Heart left ventricle (tissue), 16 donors: Measurements from ENCODE around the gene ZNF350. TPM values are rescaled to one million over a fixed set of nuclear protein-coding genes. Genes with fewer than 3 reads are reported as not detected.
"Not testable (repeated sequence)": the region's sequence is repeated elsewhere in the genome, so short reads cannot be mapped to it uniquely, and the experiment has no call there.

Source experiments
- ATAC-seq, 4 donors: fragments of 200-7000 bp; cut with Tn5 transposase; one replicate each; pipeline ENCODE4 v1.9.1; 2020 to 2022; ENCODE audit warnings: moderate library complexity in 4 of 4, mild to moderate bottlenecking in 3 of 4, moderate number of reproducible peaks in 1 of 4
- DNase-seq, 5 donors: peaks; one replicate each; pipeline ENCODE4 v3.0.0-alpha.2; 2020
- H3K27ac ChIP-seq, 12 donors: fragments of 200-600 bp; sonication (generic) in 4 of 12; one replicate each; pipeline versions ENCODE4 v1.5.0 to v1.8.0; 2016 to 2022; ENCODE audit warnings: mild to moderate bottlenecking in 2 of 12
- H3K27me3 ChIP-seq, 9 donors: fragments of 200-600 bp; sonication (generic) in 2 of 9; one replicate each; pipeline versions ENCODE4 v1.5.1 to v1.8.0; 2016 to 2022; ENCODE audit warnings: mild to moderate bottlenecking in 3 of 9
- H3K36me3 ChIP-seq, 9 donors: fragments of 200-600 bp; sonication (generic) in 2 of 9; one replicate each; pipeline versions ENCODE4 v1.5.0 to v1.8.0; 2018 to 2022; ENCODE audit warnings: mild to moderate bottlenecking in 2 of 9
- H3K4me1 ChIP-seq, 12 donors: fragments of 200-600 bp; sonication (generic) in 4 of 12; one replicate each; pipeline versions ENCODE4 v1.5.0 to v1.8.0; 2016 to 2022; ENCODE audit warnings: mild to moderate bottlenecking in 3 of 12
- H3K4me3 ChIP-seq, 12 donors: fragments of 200-600 bp; sonication (generic) in 4 of 12; one replicate each; pipeline versions ENCODE4 v1.5.0 to v1.8.0; 2017 to 2022; ENCODE audit warnings: mild to moderate bottlenecking in 9 of 12, moderate library complexity in 4 of 12
- H3K9me3 ChIP-seq, 12 donors: fragments of 200-600 bp; sonication (generic) in 4 of 12; one replicate each; pipeline versions ENCODE4 v1.5.0 to v1.8.0; 2016 to 2022; ENCODE audit warnings: mild to moderate bottlenecking in 1 of 12
- CTCF ChIP-seq, 12 donors: fragments of 200-600 bp; sonication (generic) in 4 of 12; IDR thresholded peaks; one replicate each; pipeline versions ENCODE4 v1.5.0 to v1.8.0; 2018 to 2022; ENCODE audit warnings: antibody characterized with exemption in 12 of 12, mild to moderate bottlenecking in 5 of 12
- POLR2A ChIP-seq, 2 donors: fragments of 450-650 bp; IDR thresholded peaks; one replicate each; pipeline ENCODE4 v1.6.1; 2017; ENCODE audit warnings: antibody characterized with exemption in 2 of 2, mild to moderate bottlenecking in 2 of 2, moderate library complexity in 2 of 2
- WGBS, 4 donors: extraction: QIAGEN DNeasy Blood & Tissue Kit in 2 of 4; methylation state at CpG; one replicate each; pipeline versions ENCODE4 v1.1.5 to v1.1.7; 2013 to 2018; 5-methylcytosine and 5-hydroxymethylcytosine counted together
- intact Hi-C, 10 donors: fragments of 100-400 bp; cut with DNase I; formaldehyde crosslinking; loops; one replicate each; pipeline versions ENCODE4 v1.11.1 to v1.14.2; 2022
- polyA plus RNA-seq, 2 donors: library from polyadenylated mRNA; stranded (reverse); fragments of 200-250 nt; gene quantifications; one replicate each; pipeline ENCODE4 v1.2.3, GENCODE V29; 2013
- total RNA-seq, 9 donors: library from RNA; depleted of rRNA in 2 of 9; stranded (reverse); fragments of >200 nt in 2 of 9; fragmentation: NEBNext Ultra II Directional in 3 of 9; extraction: Animal tissue kit (Norgen Biotek cat#: 25700) in 3 of 9; gene quantifications; one replicate each; pipeline versions ENCODE4 v1.1.0 to v1.2.4, GENCODE V29; 2016 to 2023
- donor health status: ischemic (EF 13 %, LVEDD 7.1; RV severe dilation, severe dysfunction).
- donor health status: healthy with polysubstance abuse.
- donor health status: DM: no; HTN: yes; CAD: no.
- donor health status: DM: no; HTN: no; CAD: no.
- donor health status: ischemic (EF 25% LVEDD 6.9; RV normal size, moderate dysfunction).
- donor health status: ischemic (EF 25% LVEDD 5.7; RV mildly dilated, moderate dysfunction).
- donor health status: healthy.
- donor health status: DM: yes; HTN: yes; CAD: no.
- donor health status: ischemic (EF 35%, LVEDD 5.7; RV mildly dilated, moderate dysfunction).
- donor health status: nonischemic (EF 11% LVEDD 7.7; RV severe dilation, severe dysfunction).
- donor health status: DM: yes; HTN: yes; CAD: no.
- donor health status: PGD.
- donor health status: ischemic (EF 29% LVEDD 5.4; RV normal size, mild dysfunction).
- donor health status: nonischemic (EF 23%, LVEDD 6.1; RV moderate dilation, normal function).

ZNF350 gene
- total and polyA plus RNA-seq, 11 donors: 3.4 to 10.7 (median 6.9) TPM

GRCh38 chr19:51971624-51972023 lies 15.0 kb downstream of the ZNF350 start:
- H3K4me3 ChIP-seq: no peak overlapping the region
- no peaks in the 10 kb centered on the region for H3K27me3 ChIP-seq
- TF ChIP-seq POLR2A (IDR thresholded peaks at IDR 0.05): no peak
- no peak for TF ChIP-seq CTCF (IDR thresholded peaks at IDR 0.05)
- H3K27ac ChIP-seq: no peak overlapping the region
- ATAC-seq (no peak), DNase-seq (no peak)
- H3K36me3 ChIP-seq: peaks cover 29 to 100% (median 68%) of the 10 kb centered on the region in 9 donors
- peaks cover 4 to 100% (median 78%) of the 10 kb centered on the region in 12 donors for H3K9me3 ChIP-seq
- intact Hi-C loops: no loop called here
- H3K4me1 ChIP-seq: no peaks in the 10 kb centered on the region
- WGBS, 4 donors: 95 to 98% (median 97%) methylated on average over 4 of the region's 4 CpGs

DNA sequence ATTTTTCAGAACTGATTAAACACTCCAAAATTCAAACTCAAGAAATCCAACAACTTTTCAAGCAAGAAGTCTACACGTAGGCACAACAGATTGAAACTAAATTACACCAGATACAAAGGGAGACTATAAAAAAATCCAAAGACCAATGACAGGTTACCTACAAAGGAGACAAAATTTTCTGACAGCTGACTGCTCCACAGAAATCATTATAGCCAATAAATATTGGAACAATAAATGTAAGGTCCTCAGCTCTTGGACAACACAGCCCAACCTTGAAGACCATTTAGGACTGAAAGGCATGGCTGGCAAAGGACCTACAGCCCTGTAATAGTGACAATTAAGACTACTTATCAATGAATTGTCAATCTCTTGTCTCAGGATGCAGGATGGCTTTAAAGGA lies 15.9 kb downstream of the ZNF350 start:
- ATAC-seq (no peak), DNase-seq (no peak)
- intact Hi-C loops: no loop called here

GRCh38 chr19:51965583-51965982 lies 21.1 kb downstream of the ZNF350 start:
- DNase-seq (no peak), ATAC-seq (no peak)
- 97 to 99% (median 98%) methylated on average over 5 of the region's 5 CpGs for WGBS, 4 donors
- TF ChIP-seq CTCF (IDR thresholded peaks at IDR 0.05): no peak
- no peak for TF ChIP-seq POLR2A (IDR thresholded peaks at IDR 0.05)
- no peak overlapping the region for H3K4me3 ChIP-seq
- peaks cover 17 to 83% (median 58%) of the 10 kb centered on the region in 9 donors for H3K36me3 ChIP-seq
- no peak overlapping the region for H3K27ac ChIP-seq
- intact Hi-C loops: no loop called here
- peaks cover 0 to 100% (median 62%) of the 10 kb centered on the region in 12 donors for H3K9me3 ChIP-seq
- peaks cover 0 to 6% (median 0%) of the 10 kb centered on the region in 12 donors for H3K4me1 ChIP-seq
- no peaks in the 10 kb centered on the region for H3K27me3 ChIP-seq

More for the DNA sequence above, 15.9 kb downstream of the ZNF350 start:
- H3K27me3 ChIP-seq: no peaks in the 10 kb centered on the region
- H3K9me3 ChIP-seq: peaks cover 4 to 100% (median 78%) of the 10 kb centered on the region in 12 donors
- peaks cover 34 to 100% (median 77%) of the 10 kb centered on the region in 9 donors for H3K36me3 ChIP-seq
- TF ChIP-seq CTCF (IDR thresholded peaks at IDR 0.05) (no peak), POLR2A (IDR thresholded peaks at IDR 0.05) (no peak)
- no peaks in the 10 kb centered on the region for H3K4me1 ChIP-seq
- no peak overlapping the region for H3K27ac ChIP-seq
- 95 to 97% (median 96%) methylated on average over 1 of the region's 1 CpG for WGBS, 4 donors
- H3K4me3 ChIP-seq: no peak overlapping the region

DNA sequence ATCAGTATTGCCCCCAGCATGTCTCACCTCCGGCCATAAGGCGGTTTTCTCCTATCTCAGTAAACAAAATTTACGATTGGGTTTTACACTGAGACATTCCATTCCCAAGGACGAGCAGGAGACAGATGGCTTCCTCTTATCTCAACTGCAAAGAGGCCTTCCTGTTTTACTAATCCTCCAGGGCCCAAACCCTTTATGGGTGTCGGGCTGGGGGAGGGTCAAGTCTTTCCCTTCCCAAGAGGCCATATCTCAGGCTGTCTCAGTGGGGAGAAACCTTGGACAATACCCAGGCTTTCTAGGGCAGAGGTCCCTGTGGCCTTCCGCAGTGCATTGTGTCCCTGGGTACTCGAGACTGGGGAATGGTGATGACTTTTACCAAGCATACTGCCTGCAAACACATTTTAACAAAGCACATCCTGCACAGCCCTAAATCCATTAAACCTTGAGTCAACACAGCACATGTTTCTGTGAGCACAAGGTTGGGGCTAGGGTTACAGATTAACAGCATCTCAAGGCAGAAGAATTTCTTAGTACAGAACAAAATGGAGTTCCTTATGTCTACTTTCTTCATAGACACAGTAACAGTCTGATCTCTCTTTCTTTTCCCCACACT lies 25.9 kb downstream of the ZNF350 start:
- Histone ChIP-seq H3K36me3 (peaks cover 0 to 34% (median 19%) of the 10 kb centered on the region in 9 donors), H3K9me3 (peaks cover 0 to 75% (median 26%) of the 10 kb centered on the region in 12 donors), H3K27ac (peak overlapping the region in 3 of 12 donors; percentile 32 to 43 (median 39)), H3K4me1 (peaks cover 0 to 21% (median 0%) of the 10 kb centered on the region in 12 donors)
- peak in 2 of 5 donors; percentile 9 to 28 for DNase-seq
- WGBS, 4 donors: 25 to 35% (median 28%) methylated on average over 7 of the region's 7 CpGs
- H3K27me3 ChIP-seq, intact Hi-C loops, H3K4me3 ChIP-seq, ATAC-seq: not testable (repeated sequence)
